ENCODE data around the gene MC2R.

GRCh38 chr18:13914756-13915155 is 580 bp downstream of the MC2R start:
- TF ChIP-seq CTCF (IDR thresholded peaks at IDR 0.05; ENCODE audit: poor library complexity) = no peak
- no peak for TF ChIP-seq EZH2 (IDR thresholded peaks at IDR 0.05; ENCODE audit: borderline replicate concordance)
- TF ChIP-seq EZH2phosphoT487 (IDR thresholded peaks at IDR 0.05; ENCODE audit: low read depth, severe bottlenecking, unreplicated experiment) = no peak
